GM18519 (cell line): ENCODE results near the gene GRID1.

Source experiments
- ATAC-seq: cut with Tn5 transposase; IDR thresholded peaks from one replicate; pipeline ENCODE4 v1.9.1; 2021; ENCODE audit warnings: mild to moderate bottlenecking, moderate library complexity; ENCODE audit not compliant: unreplicated experiment, low FRiP score

Gene GRID1

DNA sequence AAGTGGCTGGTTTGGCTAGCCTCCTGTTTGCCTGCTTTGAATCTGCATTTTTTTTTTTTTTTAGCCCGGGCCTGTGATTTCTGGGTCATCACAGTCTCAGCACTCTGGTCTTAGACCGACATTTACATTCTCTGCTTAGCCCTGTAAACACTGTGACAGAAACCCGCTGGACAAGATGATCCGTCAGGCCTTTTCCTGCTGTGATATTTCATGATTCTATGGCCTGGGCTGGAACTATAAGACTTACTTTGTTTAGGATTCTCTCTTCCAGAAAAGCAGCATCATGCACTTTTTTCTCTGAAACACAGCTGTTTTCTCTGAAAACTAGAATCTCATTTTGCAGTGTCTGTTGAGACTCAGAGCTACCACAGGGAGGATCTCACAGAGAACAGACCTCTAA, 705.5 kb downstream of the GRID1 start:
- no peak for ATAC-seq

DNA sequence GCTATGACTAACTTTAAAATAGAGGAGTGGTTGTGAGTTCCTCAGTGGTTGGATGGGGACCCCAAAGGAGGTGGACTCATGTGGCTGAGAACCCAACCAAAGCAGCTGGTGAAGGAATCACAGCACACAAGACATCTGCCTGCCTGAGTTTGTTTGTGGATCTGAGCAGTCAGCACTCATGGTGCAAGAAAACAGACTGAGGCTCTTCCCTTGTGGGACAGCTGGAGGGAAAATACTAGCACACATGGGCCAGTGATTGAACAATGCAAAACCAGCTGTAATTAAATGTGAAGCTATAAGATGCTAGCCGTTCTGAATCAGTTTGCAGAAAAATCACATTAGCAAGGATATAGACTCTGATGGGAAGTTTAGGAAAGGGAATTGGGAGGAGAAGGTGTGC, 707.3 kb downstream of the GRID1 start:
- ATAC-seq: no peak

DNA sequence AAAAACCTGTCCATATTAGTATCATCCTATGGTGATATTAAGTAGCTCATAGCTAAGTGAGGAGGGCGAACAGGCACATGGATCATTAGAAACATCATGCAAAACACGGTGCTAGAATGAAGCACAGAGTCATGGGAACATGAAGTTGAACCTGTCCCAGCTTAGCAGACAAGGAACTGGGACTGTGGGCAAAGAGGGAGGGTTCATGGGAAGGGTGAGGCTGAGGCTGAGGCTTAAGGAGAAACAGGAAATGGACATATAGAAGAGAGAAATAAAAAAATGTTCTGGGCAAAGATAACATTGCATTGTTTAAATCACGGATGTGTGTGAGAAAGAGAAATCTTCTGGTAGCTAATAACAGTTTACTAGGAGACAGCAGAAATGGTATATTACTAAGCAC, 708.1 kb downstream of the GRID1 start:
- no peak for ATAC-seq

DNA sequence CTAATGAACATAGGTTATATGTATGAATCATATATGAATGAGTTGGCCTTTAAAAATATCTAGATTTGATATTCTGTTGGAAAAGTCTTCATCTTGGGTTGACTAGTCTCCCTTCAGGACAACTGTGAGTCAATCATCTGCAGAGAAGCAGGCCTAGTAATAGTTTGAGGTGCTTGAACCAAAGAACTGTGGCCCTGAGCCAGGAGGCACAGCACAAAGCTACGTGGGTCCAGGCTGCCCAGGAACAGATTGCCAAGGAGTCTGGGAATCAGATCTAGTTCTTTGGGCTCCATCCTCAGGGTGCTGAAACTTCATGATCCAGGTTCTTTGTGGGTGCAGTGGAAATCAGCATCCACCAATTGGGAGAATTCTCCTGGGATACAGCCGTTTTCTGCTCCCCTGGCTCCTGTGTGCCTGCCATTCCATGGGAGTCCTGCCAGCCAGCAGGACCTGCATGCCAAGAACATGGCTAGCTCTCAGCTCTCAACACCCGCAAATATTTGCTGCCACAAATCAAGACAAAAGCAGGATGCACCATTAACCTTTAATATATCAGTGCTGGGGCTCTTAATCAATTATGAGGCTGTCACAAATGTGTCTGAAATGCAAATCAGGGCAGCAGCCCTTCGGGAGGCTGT, 709.0 kb downstream of the GRID1 start:
- ATAC-seq: no peak

DNA sequence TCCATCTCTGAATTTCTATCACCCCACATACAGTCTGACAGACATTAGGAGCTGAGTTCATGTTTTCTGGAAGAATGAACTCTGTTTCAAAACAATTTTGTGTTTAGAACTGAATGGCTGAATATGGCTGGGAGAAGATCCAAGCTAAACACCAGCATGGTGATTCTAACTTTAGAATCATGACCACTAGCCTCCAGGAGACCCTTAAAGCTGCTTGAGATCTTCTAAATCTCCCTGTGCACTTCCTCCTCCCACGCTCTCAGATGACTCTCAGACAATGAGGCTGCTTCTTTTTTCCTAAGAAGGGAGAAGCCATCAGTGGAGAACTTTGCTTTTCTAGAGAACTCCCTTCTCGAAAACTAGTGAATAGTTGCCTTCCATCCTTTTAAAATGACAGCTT, 711.2 kb downstream of the GRID1 start:
- no peak for ATAC-seq

DNA sequence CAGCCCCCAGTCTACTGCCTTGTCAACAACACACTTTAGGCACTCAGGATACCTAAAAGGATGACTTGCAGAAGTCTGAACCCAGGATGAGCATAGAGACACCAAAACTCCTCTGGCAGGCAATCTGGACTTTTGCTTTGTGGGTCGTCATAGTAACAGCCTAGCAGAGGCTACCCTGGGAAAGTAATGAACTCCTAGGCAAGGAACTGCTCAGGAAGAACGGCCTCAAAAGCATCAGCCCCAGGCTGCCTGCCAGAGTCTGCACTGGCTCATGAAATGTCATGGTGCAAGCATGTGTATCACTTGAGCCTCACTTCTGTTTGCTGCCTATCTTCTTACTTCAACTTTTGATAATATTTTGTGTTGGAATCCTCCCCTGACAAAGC, 715.1 kb downstream of the GRID1 start:
- no peak for ATAC-seq

DNA sequence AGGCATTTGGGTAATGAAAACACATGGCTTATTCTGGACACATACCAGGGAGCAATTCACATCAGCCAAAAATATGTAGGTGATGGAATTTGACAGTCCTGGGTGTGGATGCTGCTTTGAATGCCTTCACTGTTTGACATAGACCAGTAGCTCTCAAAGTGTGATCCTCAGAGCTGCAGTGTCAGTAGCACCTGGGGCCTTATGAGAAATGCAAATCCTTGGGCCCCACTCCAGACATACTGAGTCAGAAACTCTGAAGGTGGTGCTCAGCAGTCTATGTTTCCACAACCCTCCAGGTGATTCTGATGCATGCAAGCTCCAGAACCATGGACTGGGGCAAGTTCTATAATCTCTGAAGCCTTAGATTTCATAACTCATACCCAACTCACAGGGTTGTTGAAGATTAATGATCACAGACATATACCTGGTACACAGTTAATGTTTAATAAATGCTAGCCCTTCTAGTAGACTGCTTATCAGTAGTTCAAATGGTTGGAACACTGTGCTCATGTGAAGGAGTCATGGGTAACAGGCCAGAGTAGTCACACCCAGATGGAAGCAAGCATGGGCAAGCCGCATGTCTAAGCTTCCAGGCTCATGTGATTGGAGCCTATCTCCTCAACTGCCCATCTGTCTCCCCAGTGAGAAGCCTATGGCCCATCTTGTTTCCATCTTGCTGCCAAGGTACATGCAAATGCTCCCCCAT, 715.7 kb downstream of the GRID1 start:
- ATAC-seq: no peak

DNA sequence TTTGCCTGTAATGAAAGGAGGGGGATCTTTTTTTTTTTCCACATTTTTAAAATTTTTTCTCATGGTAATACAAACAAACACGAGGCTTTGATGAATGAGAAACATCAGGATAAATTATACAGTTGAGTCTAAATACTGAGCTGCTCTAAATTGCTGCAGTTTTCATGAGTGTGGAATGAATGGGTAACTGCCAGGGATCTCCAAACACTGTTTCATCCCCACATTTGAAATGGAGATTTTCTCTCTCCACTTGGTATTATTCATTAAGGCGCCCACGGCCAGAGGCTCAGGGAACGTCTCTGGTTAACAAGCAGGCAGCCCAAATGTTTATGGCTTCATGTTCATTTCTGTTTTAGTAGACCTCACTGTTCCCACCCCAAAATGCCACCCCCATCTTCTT, 717.1 kb downstream of the GRID1 start:
- ATAC-seq: no peak

DNA sequence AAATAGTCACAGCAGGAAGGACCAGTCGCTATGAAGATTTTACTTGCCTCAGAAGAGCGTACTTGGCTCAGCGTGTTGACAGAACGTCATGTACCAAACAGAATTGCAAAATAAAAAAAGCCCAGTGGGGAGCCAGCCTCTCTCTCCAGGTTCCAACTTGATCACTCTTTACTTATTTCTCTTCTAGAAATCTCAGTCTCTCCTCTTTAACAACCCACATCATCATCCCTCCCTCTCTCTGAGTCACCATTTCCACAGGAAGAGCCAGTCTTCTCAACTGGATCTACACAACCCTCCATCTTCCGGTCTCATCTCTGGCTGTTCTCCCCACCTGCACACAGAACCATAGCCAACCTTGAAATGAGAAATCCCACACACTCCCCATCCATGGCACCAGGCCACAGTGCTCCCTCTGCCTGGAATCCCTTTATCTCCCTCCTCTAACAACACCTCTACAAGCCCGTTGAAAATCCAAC, 718.3 kb downstream of the GRID1 start:
- no peak for ATAC-seq

DNA sequence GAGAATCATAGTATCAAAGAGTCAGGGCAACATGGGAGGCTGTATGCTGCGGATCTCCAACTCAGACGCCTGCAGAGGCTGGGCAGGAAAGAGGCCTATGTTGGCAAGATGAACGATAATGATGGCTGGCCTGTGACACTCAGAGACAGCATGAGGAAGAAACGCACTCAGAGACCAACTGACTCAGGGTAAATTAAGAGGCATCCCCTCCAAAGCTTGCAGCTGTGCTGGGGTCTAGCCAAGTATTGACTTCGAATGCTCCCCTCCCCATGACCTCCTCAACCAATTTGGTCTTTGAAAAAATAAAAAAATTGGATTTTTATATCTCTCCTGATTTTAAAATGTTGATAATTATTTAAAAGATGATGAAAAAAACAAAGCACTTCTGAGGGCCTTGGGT, 718.9 kb downstream of the GRID1 start:
- ATAC-seq: no peak

DNA sequence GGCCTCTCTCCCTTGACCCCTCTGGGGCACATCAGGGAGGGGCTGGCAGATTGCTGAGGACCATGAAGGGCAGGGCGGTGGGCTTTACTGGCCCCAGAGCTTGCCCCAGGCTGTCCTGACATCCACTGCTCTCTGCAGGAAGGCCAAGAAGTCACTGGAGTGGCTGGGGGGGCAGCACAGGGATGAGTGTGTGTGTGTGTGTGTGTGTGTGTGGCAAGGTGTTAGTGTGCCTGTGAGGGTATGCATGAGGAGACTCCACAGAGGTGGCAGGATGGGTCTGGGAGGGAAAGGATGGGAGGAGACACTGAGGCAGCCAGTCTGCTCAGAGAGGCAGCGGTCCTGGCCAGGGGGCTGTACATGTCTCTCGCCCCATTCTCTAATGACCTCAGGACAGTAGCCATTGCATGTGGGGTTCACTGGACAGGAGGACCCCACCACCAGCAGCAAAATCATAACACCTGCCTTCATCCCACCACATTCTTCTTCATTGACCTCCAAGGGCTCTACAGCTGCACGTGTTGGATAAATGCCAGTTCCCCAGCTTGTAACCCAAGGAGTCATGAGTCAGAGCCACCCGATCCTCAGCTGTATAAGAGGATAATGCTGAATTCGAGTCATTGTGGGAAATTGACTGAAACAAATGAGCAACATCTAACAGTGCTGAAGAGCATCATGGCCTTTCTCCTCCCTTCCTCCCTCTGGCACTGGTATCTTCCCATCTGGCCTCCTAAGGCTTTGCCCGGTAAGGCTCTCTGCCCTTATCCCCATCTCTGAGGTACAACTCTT, 720.5 kb downstream of the GRID1 start:
- ATAC-seq: no peak

DNA sequence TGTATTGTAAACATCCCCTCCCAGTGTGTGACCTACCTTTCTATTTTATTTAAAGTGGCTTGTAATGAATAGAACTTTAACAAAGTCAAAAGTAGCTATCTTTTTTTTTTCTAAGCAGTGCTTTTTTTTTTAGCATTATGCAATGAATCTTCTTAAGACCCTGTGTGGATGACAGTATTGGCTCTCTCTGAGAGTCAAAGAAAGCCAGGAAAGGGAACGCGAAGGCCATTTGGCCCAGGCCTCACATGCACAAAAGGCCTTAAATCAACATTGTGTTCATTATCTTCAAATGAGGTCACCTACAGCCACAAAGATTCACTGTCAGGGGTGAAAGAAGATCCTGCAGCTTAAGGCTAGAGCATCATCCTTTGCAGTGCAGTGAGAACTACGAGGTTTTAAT, 721.5 kb downstream of the GRID1 start:
- ATAC-seq: no peak

DNA sequence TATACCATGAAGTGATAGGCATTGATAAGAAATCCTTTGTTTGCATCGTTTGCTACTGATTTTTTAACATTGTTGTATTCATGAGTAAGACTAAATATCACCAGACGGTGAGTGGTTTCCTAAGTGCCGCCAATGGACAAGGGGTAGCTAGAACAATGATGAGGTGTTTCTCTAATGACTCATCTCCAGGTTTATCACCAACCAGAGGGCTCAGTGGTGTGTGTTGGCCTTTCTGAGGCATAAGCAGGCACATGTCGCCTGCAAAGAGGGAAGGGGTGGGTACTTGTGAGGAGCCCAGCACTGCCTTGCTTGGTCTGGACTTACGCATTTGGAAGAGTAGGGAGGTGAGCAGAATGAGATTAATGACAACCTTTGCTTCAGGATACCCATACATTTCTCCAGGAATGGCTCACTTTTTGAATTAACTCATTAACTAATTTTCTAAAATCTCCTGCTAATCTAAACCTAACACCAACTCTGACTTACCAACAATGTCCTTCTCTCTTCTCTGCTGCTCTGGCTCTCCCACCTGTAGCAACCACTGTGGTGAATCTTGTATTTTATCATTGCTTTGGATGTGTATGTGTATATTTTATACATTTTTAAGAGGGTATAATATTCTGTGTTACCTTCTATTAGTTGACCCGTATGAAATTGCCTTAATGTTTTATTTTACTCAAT, 722.6 kb downstream of the GRID1 start:
- ATAC-seq: no peak

DNA sequence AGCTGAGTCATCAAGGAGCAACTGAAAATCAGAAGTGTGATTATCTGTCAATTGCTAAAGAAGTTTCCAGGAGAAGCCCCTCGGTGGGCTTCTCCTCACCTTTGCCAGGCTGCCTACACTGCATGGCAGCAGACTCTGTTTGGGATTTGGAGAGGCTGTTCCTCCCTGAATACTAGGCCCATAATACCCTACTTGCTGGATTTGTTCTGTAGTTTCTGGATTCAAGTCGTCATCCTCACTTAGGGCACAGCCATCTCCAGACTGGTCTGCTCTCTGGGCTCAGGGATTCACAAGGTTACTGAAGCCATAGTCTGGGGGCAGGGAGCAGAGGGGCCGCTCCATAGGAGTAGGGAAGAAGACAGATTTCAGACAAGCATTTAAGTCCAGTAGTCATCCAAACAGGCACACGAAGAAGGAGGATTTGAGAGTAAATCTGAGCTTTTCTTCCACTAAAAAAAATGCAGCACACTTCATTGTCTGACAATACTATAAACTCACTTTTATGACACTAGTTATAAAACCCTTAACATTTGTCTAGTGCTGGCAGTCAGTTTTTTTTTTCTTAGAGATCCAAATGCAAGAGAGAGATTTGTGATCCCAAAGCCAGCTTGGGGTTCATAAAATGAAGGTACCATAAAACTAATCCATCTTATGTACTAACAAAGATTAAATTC, 723.3 kb downstream of the GRID1 start:
- no peak for ATAC-seq

DNA sequence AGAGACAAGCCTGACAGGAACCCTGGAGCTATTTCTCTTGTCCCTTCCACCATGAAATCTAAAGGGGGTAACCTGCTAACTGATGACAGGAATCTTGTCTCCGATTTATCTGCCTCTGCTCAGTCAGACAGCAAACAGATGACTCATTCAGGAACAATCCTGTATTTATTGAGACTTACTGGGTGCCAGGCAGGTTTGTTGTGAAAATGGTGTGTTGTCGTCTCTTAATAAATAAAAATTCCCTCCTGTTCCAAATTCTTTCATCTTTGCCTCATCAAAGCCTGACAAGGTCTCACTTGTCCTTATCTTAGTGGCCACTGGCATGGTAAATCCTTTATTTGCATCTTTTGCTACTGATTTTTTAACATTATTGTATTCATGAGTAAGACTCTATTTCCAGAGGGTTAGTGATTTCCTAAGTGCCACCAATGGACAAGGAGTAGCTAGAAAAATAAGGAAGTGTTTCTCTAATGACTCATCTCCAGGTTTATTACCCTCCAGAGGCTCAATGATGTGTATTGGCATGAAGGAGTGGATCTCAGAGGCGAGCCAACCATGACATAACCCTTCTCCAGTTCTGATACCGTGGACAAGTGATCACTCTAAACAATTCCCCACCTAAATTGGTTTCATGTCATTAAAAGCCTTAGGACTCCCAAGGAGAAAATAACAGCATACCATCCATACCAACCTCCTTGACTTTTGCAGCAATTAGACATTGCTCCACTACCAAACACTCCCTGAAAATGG, 724.0 kb downstream of the GRID1 start:
- ATAC-seq: no peak

DNA sequence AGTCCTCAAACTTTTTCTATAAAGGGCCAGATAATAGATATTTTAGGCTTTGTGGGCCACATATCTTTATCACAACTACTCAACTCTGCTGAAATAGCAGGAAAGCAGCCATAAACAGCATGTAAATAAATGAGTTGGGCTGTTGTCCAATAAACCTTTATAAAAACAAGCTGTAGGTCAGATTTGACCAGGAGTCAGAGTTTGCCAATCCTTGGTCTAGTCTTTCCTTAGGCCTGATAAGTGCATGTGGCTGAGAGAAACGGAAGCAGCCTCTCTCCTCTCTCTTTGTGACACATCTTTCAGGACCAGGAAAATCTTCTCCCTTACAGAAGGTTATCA, 724.5 kb downstream of the GRID1 start:
- no peak for ATAC-seq

DNA sequence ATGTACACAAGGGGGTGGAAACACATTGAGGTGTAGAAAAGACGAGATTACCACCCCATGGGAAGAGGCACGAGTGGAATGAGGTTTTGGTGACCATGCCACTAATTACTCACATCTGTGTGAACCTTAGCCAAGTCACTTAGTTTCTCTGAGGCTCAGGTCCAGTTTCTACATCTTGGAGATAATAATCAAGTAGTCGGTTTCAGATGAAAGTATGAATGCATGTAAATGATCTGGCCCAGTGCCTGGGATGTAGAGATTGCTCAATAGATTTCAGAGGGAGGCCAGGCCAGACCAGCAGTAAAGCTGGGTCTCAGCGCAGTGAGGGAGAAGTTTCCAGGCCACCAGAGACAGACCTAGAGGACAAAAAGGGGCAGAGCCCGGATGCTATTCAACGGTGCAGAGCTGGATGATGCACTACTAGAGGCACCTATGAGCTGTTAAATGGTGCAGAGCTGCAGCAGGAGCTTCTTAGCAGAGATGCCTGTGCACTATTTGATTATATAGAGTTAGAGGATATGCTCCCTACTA, 725.1 kb downstream of the GRID1 start:
- ATAC-seq: peak; percentile 42

DNA sequence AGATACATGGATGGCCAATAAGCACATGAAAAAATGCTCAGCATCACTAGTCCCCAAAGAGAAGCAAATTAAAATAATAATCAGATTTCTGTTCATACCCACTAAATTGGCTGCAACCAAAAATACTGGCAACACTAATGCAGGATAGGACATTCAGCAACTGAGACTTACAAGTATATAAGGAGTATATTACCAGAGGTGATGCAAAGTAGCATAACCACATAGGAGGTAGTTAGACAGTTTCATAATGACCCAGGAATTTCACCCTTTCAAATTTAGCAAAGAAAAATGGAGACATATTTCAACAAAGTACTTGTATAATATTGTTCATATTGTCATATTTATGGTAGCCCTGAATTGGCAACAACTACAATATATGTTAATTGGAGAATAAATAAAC, 727.8 kb downstream of the GRID1 start:
- peak; percentile 70 for ATAC-seq

DNA sequence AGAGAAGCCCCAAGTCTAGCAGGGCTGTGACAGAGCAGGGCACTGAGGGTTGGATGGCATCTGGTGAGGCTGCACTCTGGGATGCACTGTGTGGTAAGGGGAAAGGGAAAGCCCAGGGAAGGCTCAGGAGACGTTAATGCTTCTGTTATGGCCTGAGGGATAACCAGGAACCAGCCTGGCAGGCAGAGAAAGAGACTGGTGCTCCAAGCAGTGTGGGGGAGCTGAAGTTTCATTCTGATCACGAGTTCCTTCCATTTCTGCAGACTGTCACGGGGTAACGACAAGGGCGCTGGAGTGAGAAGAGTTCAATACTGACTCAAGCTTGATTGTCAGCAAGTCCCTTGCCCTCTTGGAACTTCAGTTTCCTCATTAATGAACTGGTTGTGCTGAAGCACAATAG, 730.9 kb downstream of the GRID1 start:
- peak; percentile 65 for ATAC-seq

DNA sequence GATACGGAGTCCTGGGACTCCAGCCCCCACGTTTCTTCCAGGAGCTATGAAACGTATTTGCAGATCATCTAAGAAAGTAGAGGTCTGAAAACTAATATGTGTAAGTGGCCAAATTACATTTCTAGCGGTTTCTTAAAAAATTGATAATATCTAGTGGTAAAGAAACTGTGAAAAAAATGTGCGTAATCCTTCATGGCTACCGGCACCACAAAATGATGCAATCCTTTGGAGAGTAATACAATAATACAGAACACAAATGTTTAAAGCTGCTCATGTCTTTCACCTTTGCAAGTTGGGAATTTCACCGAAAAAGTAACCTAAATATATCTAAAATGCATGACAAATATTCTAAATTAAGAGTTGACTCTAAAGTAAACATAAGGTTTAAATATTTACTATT, 742.1 kb downstream of the GRID1 start:
- no peak for ATAC-seq
